IPS-18c (cell line): ENCODE measurements around the gene EFR3B.
"Not testable (repeated sequence)": the region's sequence is repeated elsewhere in the genome, so short reads cannot be mapped to it uniquely, and the experiment has no call there.

Source experiments
- H3K4me3 ChIP-seq: 2 replicates; pipeline ENCODE4 v1.7.0; 2013; ENCODE audit warnings: low read depth, mild to moderate bottlenecking, low read length, moderate library complexity; ENCODE audit not compliant: insufficient read depth
- H3K9me3 ChIP-seq: one replicate; pipeline ENCODE4 v1.6.1; 2013; ENCODE audit warnings: mild to moderate bottlenecking, low read length, moderate library complexity; ENCODE audit not compliant: control insufficient read depth, insufficient read depth

The EFR3B gene

DNA sequence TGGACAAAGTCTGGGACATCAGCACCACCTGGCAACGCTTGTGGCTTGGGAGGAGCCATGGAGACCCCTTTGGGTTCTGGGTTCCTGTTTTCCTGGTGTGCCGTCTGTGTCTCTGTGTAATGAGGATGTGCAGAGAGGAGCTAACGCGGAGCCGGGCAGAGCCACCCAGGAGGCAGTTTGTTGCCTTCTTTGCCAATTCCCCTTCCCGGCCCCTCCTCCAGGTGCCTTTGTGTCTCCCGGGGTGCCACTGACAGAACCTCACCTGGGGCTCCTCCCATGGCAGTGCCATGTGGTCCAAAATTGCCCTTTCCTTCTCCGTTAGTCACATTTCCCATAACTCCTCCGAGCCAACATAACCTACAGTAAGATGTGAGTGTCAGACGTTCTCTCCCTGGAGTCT lies 113.5 kb downstream of the EFR3B start:
- no peak overlapping the region for H3K4me3 ChIP-seq
- no peaks in the 10 kb centered on the region for H3K9me3 ChIP-seq

DNA sequence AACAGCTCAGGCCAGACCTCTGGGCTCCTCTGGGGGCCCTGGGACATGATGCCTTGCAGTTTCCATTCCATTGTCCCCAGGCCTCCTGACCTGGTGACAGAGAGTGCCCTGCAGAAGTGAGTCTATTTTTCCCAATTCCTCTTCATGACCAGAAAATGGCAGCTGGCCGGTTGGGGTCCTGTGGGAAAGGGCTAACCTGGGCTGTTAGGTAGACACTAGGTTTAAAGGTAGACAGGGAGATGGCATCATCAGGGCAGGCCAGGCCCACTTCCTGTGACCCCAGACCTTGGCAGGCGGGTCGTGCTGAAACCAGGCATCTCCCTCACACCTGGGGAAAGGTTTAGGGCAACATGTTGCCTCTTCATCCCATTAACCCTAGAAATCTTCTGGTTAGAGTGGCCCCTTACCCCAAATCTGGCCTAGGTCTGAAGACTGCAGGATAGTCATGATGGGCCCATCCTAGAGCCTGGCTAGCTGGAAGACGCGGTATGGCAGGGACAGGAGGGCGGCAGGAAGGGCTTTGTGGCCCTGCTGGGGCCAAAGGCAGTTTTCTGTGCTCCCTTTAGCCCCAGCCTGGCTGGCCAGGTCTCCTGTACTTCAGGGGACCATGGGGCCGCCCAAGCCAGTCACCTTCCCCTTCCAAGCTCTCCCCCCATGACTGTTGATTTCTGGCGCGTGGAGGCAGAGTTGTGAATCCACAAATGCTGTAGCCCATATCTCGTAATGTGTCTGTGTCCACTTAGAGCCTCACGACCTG lies 116.4 kb downstream of the EFR3B start:
- no peaks in the 10 kb centered on the region for H3K9me3 ChIP-seq
- no peak overlapping the region for H3K4me3 ChIP-seq

DNA sequence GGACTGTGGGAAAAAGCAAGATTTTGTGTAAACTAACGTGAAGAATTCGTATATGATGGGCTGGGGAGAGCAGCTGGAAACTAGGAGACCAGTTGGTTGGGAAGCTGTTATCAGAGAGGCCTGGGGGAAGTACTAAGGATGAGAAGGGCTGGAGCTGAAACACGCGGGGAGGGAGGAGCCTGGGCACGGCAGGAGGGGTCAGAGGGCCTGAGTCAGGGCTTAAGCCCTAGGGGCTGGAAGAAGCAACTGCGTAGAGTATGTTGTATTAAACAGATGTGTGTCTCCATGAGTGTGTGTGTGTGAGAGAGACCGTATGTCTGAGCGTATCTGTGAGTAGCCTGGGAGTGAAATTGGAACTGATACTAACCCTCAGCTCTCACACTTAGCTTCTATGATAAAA lies 118.1 kb downstream of the EFR3B start:
- H3K9me3 ChIP-seq = no peaks in the 10 kb centered on the region
- no peak overlapping the region for H3K4me3 ChIP-seq

DNA sequence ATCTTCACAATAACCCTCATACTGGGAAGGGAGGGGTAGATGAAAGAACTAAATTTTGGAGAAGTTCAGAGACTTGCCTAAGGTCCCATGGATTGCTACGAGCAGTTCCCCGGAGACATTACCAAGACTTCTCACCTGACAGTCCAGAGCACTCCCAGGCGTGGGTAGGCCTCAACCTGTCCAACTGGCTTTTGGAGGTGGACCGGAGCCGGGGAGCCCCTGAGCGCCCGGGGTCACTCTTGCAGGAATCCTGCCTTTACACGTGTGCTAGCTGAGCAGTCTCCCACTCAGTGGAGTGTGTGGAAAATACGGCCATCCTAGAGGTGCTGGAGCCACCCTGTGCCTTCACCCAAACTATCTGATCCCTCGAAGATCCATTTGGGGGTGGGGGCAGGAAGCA lies 118.5 kb downstream of the EFR3B start:
- H3K9me3 ChIP-seq = no peaks in the 10 kb centered on the region
- no peak overlapping the region for H3K4me3 ChIP-seq

GRCh38 chr2:25161055-25161781 lies 119.3 kb downstream of the EFR3B start:
- H3K4me3 ChIP-seq = no peak overlapping the region
- no peaks in the 10 kb centered on the region for H3K9me3 ChIP-seq

DNA sequence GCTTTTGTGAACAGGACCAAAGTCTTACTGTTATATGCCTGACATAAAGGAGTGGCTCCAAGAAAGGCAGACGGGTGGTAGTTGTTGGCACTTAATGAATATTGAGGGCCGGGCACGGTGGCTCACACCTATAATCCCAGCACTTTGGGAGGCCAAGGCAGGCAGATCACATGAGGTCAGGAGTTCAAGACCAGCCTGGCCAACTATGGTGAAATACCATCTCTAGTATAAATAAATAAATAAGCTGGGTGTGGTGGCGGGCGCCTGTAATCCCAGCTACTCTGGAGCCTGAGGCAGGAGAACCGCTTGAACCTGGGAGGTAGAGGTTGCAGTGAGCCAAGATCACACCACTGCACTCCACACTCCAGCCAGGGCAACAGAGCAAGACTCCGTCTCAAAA lies 120.2 kb downstream of the EFR3B start:
- H3K4me3 ChIP-seq, H3K9me3 ChIP-seq: not testable (repeated sequence)

DNA sequence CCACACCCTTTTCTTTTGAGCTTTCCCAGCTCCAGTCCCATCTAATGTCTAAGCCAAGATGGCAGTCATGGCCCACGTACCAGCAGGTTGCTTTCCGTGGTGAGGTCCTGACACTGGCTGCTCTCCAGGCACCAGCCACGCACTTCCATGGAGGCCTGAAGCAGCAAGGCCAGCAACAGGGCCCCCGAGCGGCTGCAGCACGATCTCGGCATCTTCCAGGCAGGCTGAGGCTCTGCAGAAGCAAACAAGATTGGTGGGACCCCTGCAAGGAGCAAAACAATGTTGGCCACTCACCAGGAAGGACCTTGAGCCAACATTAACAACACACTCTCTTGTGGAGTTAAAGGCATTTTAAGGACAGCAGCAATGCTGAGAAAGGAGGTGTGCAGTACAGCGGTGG lies 122.7 kb downstream of the EFR3B start:
- no peaks in the 10 kb centered on the region for H3K9me3 ChIP-seq
- H3K4me3 ChIP-seq = no peak overlapping the region

DNA sequence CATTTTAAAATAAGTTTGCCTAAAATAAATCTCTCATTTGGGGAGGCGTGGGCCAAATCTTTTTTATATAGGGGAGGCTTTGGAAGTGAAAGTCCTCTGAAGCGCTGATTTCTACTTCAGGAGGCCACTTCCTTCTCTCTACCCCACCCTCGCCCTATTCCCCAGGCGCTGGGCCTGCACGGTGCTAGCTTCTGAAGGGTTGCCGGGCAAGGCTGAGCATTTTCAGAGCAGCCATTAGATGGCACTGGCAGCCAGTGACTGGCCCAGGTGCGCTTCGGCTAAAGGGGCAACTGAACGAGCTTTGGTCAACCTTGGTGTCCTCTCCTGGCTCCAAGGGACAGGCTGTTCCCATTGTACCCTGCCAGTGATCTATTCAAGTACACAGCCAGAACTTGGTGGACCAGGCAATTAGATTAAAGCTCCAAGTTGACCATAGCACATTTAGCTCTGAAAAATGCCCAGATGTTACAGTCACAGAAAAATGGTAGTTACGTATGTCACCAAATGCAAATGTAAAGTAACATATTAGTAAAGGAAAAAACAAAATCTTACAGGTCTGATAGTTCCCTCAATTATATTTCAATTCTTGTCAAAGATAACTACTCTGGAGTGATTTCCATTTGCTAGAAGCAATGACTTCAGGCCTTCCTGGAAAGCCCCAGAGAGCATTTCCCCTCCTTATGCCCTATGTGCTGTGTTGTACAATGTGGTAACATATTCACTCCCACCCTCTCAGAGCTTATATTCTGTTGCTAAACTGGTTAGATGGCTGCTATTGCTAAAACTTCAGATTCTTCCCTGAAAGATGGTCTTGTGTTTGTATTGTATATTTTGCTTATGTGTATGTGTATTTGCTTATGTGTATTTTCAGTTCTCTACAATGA lies 124.4 kb downstream of the EFR3B start:
- H3K9me3 ChIP-seq = no peaks in the 10 kb centered on the region
- no peak overlapping the region for H3K4me3 ChIP-seq

- peak within 1 kb of the TSS; percentile 48; the same call in 1 of the 2 replicates for H3K4me3 ChIP-seq
These were observed 126.6 kb downstream of the EFR3B start, which contains the start of gene POMC for GRCh38 chr2:25168256-25169072. Gene POMC (minus strand): TSS chr2:25168580. CDS start chr2:25164772, 3,808 bp downstream.

DNA sequence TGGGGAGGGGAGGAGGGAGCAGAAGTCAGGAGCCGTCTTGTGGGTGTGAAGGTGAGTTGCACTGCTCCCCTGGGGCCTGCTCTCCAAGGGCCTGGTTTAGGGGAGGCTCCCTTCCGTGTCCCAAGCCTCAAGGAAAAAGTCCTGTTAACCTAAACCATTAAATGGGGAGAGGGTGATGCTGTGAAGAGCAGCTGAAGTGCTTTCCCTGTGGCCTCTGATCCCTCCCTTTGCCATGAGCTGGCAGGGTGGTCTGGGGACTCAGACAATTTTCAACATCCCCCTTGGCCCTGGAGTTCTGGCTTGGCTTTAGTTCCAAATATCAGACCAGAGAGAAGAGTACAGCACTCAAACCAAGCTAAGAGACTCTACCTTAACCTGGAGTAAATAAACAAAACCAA lies 127.2 kb downstream of the EFR3B start:
- no peak overlapping the region for H3K4me3 ChIP-seq

More at GRCh38 chr2:25168256-25169072, 126.6 kb downstream of the EFR3B start, which contains the start of gene POMC:
- no peaks in the 10 kb centered on the region for H3K9me3 ChIP-seq

DNA sequence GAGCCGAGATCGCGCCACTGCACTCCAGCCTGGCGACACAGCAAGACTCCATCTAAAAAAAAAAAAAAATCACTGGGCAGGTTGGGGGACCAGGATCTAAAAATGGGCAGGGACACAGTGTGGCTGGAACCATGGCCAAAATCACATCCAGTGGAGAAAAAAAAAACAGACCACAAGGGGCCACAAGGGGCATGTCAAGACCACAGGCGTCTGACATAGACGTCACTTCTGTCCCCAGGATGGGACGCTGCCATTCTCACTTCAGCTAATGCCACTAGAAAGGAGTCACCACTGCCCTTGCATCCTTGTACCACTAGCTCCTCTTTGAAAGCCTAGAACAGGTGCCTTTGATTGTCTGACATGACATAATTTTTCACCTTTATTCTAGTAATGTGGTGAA lies 129.0 kb downstream of the EFR3B start:
- H3K4me3 ChIP-seq = no peak overlapping the region
- no peaks in the 10 kb centered on the region for H3K9me3 ChIP-seq

More for the DNA sequence above, 127.2 kb downstream of the EFR3B start:
- no peaks in the 10 kb centered on the region for H3K9me3 ChIP-seq

GRCh38 chr2:25173719-25174118 lies 131.8 kb downstream of the EFR3B start:
- Histone ChIP-seq H3K9me3 (no peaks in the 10 kb centered on the region), H3K4me3 (no peak overlapping the region)

DNA sequence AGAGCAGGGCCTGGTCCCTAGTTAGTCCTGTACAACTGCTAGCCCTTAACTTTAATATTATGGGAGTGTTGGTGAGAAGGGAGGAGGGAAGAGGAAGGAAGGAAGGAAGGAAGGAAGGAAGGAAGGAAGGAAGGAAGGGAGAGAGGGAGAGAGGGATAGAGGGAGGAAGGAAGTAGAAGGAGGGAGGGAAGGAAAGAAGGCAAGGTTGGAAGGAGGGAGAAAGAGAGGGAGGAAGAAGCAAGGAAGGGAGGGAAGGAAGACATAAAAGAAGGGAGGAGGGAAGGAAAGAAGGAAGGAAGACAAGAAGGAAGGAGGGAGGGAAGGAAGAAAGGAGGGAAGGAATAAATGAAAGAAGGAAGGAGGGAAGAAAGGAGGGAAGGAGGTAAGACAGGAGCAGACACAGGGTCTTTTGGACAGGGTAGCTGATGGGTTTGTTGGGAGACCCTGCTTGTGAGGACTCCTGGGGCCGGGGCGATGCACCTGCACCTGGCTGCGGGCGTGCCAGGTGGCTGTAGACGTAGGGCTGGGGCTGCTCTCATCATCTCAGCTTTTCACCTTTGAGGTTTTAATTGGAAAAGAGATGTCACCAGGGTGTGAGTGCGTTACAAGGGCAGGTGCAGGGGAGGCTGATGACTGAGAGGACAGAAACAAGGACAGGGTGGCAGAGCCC lies 132.5 kb downstream of the EFR3B start:
- Histone ChIP-seq H3K9me3 (no peaks in the 10 kb centered on the region), H3K4me3 (no peak overlapping the region)

DNA sequence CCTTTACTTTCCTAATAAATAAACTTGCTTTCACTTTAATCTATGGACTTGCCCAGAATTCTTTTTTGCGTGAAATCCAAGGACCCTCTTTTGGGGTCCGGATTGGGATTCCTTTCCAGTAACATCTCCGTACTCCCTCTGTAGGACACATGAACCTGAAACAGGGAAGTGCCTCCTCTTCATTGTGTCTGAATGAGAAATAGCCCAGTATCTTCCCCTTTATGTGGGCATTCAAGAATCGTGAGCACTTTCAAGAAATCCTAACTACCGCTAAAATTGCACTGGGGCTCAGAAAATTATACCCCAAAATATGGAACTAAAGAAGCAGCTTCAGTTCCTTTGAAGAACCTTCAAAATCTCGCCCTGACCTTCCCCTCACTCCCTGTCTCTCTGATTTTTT lies 134.3 kb downstream of the EFR3B start:
- Histone ChIP-seq H3K4me3 (no peak overlapping the region), H3K9me3 (no peaks in the 10 kb centered on the region)

GRCh38 chr2:25176541-25177181 lies 134.8 kb downstream of the EFR3B start:
- no peaks in the 10 kb centered on the region for H3K9me3 ChIP-seq
- no peak overlapping the region for H3K4me3 ChIP-seq

DNA sequence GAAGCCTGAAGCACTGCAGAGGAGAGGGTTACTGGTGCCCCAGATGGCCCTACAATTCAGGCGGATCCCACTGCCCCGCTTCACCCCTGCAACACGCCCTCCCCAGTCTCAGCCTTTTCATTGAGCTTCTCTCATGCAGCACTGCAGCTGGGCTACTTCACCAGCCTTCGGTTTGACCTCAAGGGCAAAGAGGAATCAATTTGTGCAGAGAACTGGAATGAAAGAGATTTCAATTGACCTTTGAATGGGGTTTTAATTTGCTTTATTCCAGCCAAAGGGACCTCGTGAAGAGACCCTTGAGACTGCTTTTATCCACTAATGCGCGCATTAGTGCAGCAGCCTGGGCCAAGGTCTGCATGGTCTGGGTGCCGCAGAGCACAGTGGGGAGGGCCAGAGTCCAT lies 135.3 kb downstream of the EFR3B start:
- Histone ChIP-seq H3K4me3 (no peak overlapping the region), H3K9me3 (no peaks in the 10 kb centered on the region)
